A673 (cell line): ENCODE data around the gene RNF38. TPM values are rescaled to one million over a fixed set of nuclear protein-coding genes. Genes with fewer than 3 reads are reported as not detected.

ENCODE experiments used
- BruUV-seq: library from RNA; stranded (reverse); fragments of 400-500 nt; replicated peaks from 2 replicates; lab custom pipeline; 2021; lab: Mats Ljungman, UMichigan
- CTCF ChIA-PET: fragments of 300-600 bp; sonication (Branson Sonifier 250); formaldehyde crosslinking; loops from one replicate; lab custom pipeline; 2022; ENCODE audit warnings: antibody characterized with exemption; lab: Charles Lee
- POLR2A ChIA-PET: fragments of 300-600 bp; sonication (Branson Sonifier 250); formaldehyde crosslinking; loops from one replicate; lab custom pipeline; 2022; ENCODE audit warnings: antibody characterized with exemption; ENCODE audit not compliant: low non-redundant PET; lab: Charles Lee
- DNase-seq: peaks from one replicate; pipeline ENCODE4 v3.0.0-alpha.2; 2015; ENCODE audit warnings: low spot score
- H3K27ac ChIP-seq: fragments of 200-600 bp; sonication (generic); 2 replicates; pipeline ENCODE4 v1.5.1; 2016; ENCODE audit warnings: mixed run types, low read depth, mild to moderate bottlenecking, mixed read lengths, antibody characterized with exemption, low read length; ENCODE audit not compliant: poor library complexity, severe bottlenecking
- H3K27me3 ChIP-seq: fragments of 200-600 bp; sonication (generic); replicated peaks from 2 replicates; pipeline ENCODE4 v1.6.1; 2017; ENCODE audit warnings: mixed run types, low read depth, mild to moderate bottlenecking, mixed read lengths, antibody characterized with exemption, low read length; ENCODE audit not compliant: insufficient read depth, poor library complexity
- H3K36me3 ChIP-seq: fragments of 200-600 bp; sonication (generic); 2 replicates; pipeline ENCODE4 v1.6.1; 2016; ENCODE audit warnings: mixed run types, mild to moderate bottlenecking, mixed read lengths, antibody characterized with exemption, low read length; ENCODE audit not compliant: insufficient read depth, poor library complexity, severe bottlenecking
- H3K4me1 ChIP-seq: fragments of 200-600 bp; sonication (generic); 2 replicates; pipeline ENCODE4 v1.6.1; 2017; ENCODE audit warnings: mixed run types, mild to moderate bottlenecking, mixed read lengths, antibody characterized with exemption, low read length; ENCODE audit not compliant: insufficient read depth, poor library complexity, severe bottlenecking
- H3K4me3 ChIP-seq: fragments of 200-600 bp; sonication (generic); 2 replicates; pipeline ENCODE4 v1.5.1; 2016; ENCODE audit warnings: low read depth, mixed run types, mild to moderate bottlenecking, mixed read lengths, low read length; ENCODE audit not compliant: poor library complexity, severe bottlenecking
- H3K9me3 ChIP-seq: fragments of 200-600 bp; sonication (generic); 2 replicates; pipeline ENCODE4 v1.6.1; 2016; ENCODE audit warnings: mixed run types, low read depth, mild to moderate bottlenecking, mixed read lengths, antibody characterized with exemption, low read length; ENCODE audit not compliant: poor library complexity, severe bottlenecking
- EZH2 ChIP-seq: fragments of 200-600 bp; sonication (generic); IDR thresholded peaks from 2 replicates; pipeline ENCODE4 v1.6.1; 2017; ENCODE audit warnings: borderline replicate concordance, low read depth, mild to moderate bottlenecking, mixed read lengths, antibody characterized with exemption, low read length; ENCODE audit not compliant: poor library complexity, severe bottlenecking
- intact Hi-C: fragments of 100-400 bp; cut with micrococcal nuclease; formaldehyde crosslinking; loops from one replicate; pipeline ENCODE4 v1.10.0; 2022; ENCODE audit not compliant: unreplicated experiment
- total RNA-seq: library from RNA; stranded (reverse); gene quantifications from 2 replicates; pipeline ENCODE4 v1.2.3, GENCODE V29; 2021
- TF ChIP-seq, protein P1 (sequence below): fragments of 300-800, 200-600 bp; sonication (generic); conservative IDR thresholded peaks from 2 replicates; pipeline ENCODE4 v1.5.1; 2017; ENCODE audit warnings: low read depth, mild to moderate bottlenecking, antibody characterized with exemption, low read length, moderate library complexity, mixed read lengths

RNF38 gene
- total RNA-seq, 1 experiment from 2014 or later, result 26.6 TPM

DNA sequence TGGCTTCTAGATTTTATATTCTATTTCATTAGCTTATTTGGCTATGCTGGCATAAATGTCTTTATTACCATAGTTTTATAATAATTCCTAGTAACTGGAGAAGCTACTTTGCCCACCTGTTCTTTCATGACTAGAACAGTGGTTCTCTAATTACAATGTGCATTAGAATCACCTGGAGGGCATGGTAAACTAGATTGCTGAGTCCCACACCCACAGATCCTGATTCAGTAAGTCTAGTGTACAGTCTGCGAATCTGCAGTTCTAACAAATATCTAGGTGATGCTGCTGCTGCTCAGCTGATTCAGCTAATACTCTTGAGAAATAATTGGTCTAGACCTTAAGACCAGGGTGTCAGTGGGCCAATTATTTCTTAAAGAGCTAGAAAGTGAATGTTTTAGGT lies 35.5 kb downstream of the RNF38 start:
- H3K4me1 ChIP-seq, result no peaks in the 10 kb centered on the region
- TF ChIP-seq, protein P1, sequence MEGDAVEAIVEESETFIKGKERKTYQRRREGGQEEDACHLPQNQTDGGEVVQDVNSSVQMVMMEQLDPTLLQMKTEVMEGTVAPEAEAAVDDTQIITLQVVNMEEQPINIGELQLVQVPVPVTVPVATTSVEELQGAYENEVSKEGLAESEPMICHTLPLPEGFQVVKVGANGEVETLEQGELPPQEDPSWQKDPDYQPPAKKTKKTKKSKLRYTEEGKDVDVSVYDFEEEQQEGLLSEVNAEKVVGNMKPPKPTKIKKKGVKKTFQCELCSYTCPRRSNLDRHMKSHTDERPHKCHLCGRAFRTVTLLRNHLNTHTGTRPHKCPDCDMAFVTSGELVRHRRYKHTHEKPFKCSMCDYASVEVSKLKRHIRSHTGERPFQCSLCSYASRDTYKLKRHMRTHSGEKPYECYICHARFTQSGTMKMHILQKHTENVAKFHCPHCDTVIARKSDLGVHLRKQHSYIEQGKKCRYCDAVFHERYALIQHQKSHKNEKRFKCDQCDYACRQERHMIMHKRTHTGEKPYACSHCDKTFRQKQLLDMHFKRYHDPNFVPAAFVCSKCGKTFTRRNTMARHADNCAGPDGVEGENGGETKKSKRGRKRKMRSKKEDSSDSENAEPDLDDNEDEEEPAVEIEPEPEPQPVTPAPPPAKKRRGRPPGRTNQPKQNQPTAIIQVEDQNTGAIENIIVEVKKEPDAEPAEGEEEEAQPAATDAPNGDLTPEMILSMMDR, result no peak
- TF ChIP-seq EZH2, result no peak
- DNase-seq, result no peak
- H3K9me3 ChIP-seq, result no peaks in the 10 kb centered on the region
- H3K27ac ChIP-seq, result no peak overlapping the region
- peaks cover 19% of the 10 kb centered on the region for H3K36me3 ChIP-seq
- intact Hi-C loops, result no loop called here
- no TSS peak for BruUV-seq
- H3K4me3 ChIP-seq, result no peak overlapping the region
- CTCF ChIA-PET, result no interaction called here
- POLR2A ChIA-PET, result no interaction called here
- H3K27me3 ChIP-seq, result no peaks in the 10 kb centered on the region

DNA sequence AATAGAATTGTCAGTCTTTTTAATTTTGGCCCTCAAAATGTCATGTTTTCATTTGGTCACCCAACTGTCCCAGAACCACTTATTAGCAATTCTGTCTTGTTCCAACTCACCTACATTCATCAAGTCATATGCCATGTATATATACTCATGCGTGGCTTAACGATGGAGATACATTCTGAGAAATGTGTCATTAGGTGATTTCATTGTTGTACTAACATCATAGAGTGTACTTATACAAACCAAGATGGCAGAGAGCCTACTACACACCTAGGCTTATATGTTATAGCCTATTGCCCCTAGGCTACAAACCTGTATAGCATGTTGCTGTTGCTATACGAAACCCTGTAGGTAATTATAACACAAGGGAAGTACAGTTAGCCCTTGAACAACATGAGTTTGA lies 36.6 kb downstream of the RNF38 start:
- CTCF ChIA-PET, result no interaction called here

DNA sequence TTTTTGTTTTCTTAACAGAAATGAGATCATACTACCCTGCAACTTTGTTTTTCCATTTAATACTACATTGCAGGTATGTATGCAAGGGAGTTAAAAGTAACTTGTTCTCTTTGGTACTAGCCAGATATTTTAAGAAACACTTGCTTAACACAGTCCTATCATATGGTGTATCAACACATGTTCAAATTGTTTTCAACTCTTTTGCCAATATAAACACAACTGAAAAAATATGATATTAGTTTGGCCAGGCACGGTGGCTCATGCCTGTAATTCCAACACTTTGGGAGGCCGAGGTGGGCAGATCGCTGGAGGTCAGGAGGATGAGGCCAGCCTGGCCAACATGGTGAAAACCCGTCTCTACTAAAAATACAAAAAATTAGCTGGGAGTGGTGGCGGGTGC lies 41.6 kb downstream of the RNF38 start:
- no peaks in the 10 kb centered on the region for H3K9me3 ChIP-seq
- ChIA-PET POLR2A (no interaction called here), CTCF (no interaction called here)
- no peaks in the 10 kb centered on the region for H3K4me1 ChIP-seq
- H3K36me3 ChIP-seq, result peaks cover 28% of the 10 kb centered on the region
- no TSS peak for BruUV-seq
- intact Hi-C loops, result no loop called here
- no peak for DNase-seq
- no peak overlapping the region for H3K4me3 ChIP-seq
- H3K27ac ChIP-seq, result no peak overlapping the region
- H3K27me3 ChIP-seq, result no peaks in the 10 kb centered on the region
- no peak for TF ChIP-seq EZH2
- TF ChIP-seq, protein P1, result no peak

More for the DNA sequence above, 36.6 kb downstream of the RNF38 start:
- Histone ChIP-seq H3K36me3 (peaks cover 7% of the 10 kb centered on the region), H3K4me1 (no peaks in the 10 kb centered on the region), H3K9me3 (no peaks in the 10 kb centered on the region), H3K27me3 (no peaks in the 10 kb centered on the region), H3K27ac (no peak overlapping the region), H3K4me3 (no peak overlapping the region)
- BruUV-seq, result no TSS peak
- intact Hi-C loops, result no loop called here
- no peak for DNase-seq
- no peak for TF ChIP-seq EZH2
- TF ChIP-seq, protein P1, result no peak
- POLR2A ChIA-PET, result no interaction called here
